ENCODE measurements around the gene FOXL2. TPM values are rescaled to one million over a fixed set of nuclear protein-coding genes. Genes with fewer than 3 reads are reported as not detected.

The FOXL2 gene
- total RNA-seq = not detected

DNA sequence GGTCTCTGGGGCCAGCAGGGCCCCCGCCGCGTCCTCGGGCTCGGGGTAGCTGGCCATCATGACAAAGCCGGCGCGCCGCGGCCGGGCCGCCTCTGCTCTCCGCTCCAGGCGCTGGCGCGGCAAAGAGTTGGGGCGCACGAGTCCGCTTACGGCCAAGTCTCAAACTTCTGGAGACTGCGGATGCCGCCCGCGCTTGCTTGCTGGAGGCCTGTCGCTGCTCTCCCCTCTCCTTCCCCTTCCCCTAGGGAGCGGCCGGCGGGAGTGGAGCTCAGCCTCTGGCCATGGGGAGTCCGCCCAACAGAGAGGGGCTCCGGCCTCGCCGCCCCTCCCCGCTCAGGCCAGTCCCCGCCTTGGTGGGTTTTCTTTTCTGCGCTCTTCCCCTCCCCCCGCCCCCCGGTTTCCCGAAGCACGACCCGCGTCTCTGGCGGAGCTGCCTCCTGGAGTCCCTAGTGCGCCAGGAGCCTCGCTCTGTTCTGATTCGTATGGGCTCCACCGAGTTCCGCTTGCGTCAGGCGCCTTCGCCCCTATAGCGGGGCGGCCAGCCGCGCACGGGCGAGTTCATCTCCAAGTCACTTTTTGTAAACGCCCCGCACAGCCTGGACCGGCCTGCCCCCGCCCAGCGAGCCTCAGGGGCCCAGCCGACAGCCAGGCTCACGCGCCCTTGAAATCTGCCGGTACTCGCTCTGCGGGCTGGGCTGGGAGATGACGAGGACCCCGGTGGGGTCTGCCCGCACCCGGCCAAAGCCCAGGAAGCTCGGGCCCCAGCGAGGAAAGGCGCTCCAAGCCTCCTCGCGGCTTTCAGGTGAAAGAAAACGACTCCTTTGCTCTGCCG lies at the start of gene FOXL2, which contains the start of gene FOXL2NB:
Gene FOXL2, minus strand, starts transcription at position 475 of the 832 bp plus-strand sequence. Its CDS starts 415 bp downstream, at position 60.
Gene FOXL2NB, plus strand, starts transcription at position 555 of the 832 bp plus-strand sequence. Its CDS starts 148 bp downstream, at position 703.
- no peak for DNase-seq (ENCODE audit: low spot score)
- peak; percentile 58 for ATAC-seq (ENCODE audit: low FRiP score)
- TF ChIP-seq, protein P1, sequence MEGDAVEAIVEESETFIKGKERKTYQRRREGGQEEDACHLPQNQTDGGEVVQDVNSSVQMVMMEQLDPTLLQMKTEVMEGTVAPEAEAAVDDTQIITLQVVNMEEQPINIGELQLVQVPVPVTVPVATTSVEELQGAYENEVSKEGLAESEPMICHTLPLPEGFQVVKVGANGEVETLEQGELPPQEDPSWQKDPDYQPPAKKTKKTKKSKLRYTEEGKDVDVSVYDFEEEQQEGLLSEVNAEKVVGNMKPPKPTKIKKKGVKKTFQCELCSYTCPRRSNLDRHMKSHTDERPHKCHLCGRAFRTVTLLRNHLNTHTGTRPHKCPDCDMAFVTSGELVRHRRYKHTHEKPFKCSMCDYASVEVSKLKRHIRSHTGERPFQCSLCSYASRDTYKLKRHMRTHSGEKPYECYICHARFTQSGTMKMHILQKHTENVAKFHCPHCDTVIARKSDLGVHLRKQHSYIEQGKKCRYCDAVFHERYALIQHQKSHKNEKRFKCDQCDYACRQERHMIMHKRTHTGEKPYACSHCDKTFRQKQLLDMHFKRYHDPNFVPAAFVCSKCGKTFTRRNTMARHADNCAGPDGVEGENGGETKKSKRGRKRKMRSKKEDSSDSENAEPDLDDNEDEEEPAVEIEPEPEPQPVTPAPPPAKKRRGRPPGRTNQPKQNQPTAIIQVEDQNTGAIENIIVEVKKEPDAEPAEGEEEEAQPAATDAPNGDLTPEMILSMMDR (IDR thresholded peaks at IDR 0.05) = no peak

DNA sequence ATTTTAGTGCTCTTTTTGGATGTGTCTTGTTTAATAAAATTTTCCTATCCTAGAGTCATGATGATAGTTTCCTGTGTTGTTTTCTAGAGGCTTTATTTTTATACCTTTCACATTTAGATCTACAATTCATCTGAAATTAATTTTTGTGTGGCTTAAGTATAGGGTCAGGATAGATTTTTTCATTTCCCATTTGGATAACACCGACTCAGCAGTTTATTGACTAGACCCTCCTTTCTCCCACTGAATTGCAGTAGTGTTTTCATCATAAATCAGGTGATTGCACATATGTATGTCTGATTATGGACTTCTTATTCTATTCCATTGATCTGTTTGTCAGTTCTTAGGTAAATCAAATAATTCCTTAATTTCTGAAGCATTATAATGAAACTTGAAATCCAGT lies 48.8 kb upstream of the FOXL2 start:
- ATAC-seq (ENCODE audit: low FRiP score) (no peak), DNase-seq (ENCODE audit: low spot score) (no peak)
- TF ChIP-seq, protein P1 (IDR thresholded peaks at IDR 0.05) = no peak

DNA sequence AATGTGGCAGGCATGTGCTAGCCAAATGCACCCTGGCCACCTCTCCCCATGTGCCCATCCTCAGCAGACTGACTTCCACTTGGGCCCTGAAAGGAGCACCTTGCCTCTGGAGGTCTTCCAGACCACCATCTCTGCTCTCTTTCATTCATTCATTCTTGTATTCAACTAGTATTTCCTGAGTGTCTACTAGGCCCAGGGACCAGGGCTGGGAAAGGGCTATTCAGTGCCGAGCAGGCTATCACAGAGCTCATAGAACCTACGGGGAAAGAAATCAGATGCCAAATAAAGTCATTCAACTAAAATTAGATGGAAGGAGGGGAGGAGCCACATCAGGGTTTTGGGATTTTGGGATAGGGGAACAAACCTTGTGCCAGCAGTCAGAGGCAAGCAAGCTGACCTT lies 40.2 kb upstream of the FOXL2 start:
- TF ChIP-seq, protein P1 (IDR thresholded peaks at IDR 0.05) = no peak
- ATAC-seq (ENCODE audit: low FRiP score) = no peak
- DNase-seq (ENCODE audit: low spot score) = no peak

DNA sequence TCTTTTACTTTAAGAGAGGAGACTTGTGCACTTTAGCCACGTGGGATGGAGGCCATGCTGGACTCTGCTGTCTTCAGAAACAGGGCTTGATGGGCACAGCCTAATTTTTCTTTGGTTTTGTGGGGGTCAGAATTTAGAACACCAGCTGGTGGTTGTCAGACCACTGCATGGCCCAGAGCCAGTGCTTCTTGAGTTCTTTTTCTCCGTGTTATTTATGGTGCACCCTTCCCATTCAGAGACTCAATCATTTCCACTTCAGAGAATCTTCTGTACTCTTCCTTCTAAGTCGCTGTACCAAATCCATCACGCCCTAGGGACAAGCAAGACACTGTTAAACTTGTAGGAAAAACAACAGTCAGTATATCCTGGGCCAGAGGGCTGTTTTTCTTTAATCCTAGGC lies 39.0 kb upstream of the FOXL2 start:
- TF ChIP-seq, protein P1 (IDR thresholded peaks at IDR 0.05) = no peak

DNA sequence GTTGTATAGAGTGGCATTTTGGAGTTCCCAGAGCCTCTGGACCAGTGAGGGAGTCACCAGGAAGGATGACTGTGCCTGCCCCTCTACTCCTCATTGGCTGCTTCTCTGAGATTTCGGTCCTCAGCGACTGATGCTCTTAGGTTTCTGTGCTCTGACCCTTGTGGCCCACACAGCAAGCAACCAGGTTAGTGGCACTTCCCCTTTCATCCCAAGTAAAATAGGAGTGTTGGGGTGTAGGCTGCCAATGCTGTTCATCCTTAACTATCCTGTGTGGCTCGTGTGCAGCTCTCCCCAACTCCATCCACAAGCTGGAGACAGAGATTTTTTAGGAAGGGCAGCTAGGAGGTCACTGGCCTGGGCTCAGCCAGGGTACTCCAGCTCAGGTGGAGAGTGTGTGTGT lies 37.9 kb upstream of the FOXL2 start:
- ATAC-seq (ENCODE audit: low FRiP score) (no peak), DNase-seq (ENCODE audit: low spot score) (no peak)
- TF ChIP-seq, protein P1 (IDR thresholded peaks at IDR 0.05) = no peak

More for the DNA sequence above, 39.0 kb upstream of the FOXL2 start:
- ATAC-seq (ENCODE audit: low FRiP score) = no peak
- no peak for DNase-seq (ENCODE audit: low spot score)

DNA sequence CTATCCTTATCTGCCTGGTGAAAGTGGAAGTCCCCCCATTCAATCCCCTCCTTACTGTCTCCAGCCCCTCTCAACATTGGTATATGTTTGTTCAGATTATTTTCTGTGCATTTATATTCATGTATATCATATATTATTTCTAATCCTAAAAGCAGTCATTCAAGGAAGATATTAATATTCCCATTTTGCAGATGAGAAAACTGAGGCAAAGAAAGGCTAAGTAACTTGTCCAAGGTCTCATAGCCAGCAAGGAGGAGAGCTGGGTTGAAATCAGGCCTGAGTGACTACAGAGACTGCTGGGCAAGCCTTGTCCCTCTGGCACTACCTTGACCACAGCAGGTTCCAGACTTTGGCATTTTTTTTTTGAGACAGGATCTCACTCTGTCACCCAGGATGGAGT lies 29.1 kb upstream of the FOXL2 start:
- DNase-seq (ENCODE audit: low spot score) (no peak), ATAC-seq (ENCODE audit: low FRiP score) (no peak)
- TF ChIP-seq, protein P1 (IDR thresholded peaks at IDR 0.05) = no peak

DNA sequence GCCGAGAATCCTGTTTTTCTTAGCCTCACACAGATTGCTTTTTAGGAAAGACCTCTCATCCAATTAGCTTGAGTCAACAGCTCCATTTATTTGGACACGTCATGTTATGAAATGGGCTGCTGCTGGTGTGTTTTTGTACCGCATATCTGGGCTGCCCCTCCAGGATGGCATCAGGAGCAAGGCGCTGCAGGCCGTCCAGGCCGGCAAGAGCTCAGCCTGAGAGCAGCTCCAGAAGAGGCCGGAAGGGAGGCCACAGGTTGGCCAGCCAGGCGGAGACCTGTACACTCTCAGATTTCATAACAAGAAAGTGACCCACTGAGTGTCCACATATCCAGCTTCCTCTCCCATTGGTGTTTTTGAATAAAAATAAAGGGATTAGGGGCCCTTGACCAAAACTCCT lies 28.4 kb upstream of the FOXL2 start:
- ATAC-seq (ENCODE audit: low FRiP score) (no peak), DNase-seq (ENCODE audit: low spot score) (no peak)
- TF ChIP-seq, protein P1 (IDR thresholded peaks at IDR 0.05) = no peak
